IPS-18c (cell line): Measurements from ENCODE around the gene CCNH.

Experiments
- H3K4me3 ChIP-seq: 2 replicates; pipeline ENCODE4 v1.7.0; 2013; ENCODE audit warnings: low read depth, mild to moderate bottlenecking, low read length, moderate library complexity; ENCODE audit not compliant: insufficient read depth
- H3K9me3 ChIP-seq: one replicate; pipeline ENCODE4 v1.6.1; 2013; ENCODE audit warnings: mild to moderate bottlenecking, low read length, moderate library complexity; ENCODE audit not compliant: control insufficient read depth, insufficient read depth

Gene CCNH

DNA sequence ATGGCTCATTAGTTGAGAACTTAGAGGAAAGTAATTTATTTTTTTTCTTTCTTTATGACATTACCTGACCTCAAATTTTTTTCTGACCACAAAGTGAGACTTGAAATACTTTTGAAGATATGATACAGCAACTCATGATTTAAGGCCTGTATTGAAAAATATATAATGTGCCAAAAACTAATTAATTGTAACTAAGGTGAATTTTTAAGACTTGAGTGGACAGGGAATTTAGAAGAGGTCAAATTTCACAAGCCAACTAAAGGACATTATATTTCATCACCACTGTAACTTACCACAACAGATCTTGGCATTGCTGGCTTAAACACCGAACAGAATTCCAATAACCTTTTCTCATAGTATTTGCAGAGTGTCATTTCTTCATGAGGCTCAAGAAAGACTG is 1.8 kb downstream of the CCNH start:
- H3K4me3 ChIP-seq = no peak overlapping the region
- no peaks in the 10 kb centered on the region for H3K9me3 ChIP-seq

DNA sequence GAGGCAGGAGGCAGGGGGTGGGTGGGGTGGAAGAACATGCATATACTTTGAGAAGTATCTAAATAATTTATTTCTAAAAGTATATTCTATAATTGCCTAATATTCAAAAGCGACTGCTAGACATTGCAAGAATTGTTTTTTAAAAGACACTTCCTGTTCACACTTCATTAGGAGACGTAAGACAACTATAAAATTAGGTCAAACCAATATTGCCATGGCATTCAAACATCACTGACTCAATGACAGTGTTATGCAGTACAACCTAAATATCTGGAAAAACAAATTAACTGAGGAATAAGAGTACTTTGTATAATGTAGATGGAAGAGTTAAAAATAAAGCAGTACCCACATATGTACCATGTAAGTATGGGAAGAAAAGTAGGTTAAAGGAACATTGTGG is 4.5 kb downstream of the CCNH start:
- no peak overlapping the region for H3K4me3 ChIP-seq
- H3K9me3 ChIP-seq = no peaks in the 10 kb centered on the region

DNA sequence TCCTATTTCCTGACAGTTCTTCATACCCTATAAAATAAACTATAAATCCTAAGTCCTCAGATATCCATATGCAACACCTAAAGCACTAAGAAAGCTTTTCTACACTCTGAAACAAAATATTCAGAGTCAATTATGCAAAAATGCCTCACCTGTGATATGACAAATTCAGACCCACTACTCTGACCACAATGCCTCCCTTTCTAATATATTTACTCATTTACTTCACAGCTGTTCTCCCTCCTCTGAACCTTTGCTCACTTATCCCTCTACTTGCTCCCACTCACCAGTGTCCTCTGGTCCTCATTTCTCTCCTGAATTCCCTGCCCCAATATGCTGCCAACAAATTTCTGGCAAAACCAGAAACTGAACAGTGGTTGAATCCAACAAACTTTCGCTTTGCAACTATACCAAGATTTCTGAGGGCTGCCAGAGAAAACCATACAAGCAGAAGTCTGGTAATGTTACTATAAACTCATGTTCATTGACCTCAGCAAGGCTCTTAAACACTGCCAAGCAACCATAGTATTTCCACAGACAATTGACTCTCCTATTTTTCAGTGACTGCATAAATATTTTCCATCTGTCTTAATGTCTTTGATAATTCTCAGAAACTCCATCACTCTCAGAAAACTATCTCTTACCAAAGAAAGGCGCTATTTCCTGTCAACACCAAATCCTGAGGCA is 7.1 kb downstream of the CCNH start:
- no peaks in the 10 kb centered on the region for H3K9me3 ChIP-seq
- H3K4me3 ChIP-seq = no peak overlapping the region

DNA sequence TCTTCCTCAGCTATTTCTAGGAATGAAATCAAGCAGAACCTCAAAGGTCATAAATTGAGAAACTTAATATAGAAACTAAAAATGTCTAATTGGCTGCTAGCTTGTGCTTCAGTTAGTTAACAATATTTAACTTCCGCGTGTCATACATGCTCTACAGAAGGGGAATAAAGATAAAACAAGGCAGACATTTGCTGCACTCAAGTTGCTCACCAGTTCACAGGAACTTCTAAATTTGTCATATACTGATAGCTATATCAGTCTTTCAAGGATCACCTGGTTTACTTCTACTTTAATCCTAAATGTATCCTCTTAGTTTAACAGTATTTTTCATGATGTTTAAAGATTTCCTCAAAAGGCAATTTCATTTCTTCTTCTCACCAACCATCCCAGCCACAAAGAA is 8.4 kb downstream of the CCNH start:
- Histone ChIP-seq H3K9me3 (no peaks in the 10 kb centered on the region), H3K4me3 (no peak overlapping the region)

GRCh38 chr5:87403899-87404298 is 8.8 kb downstream of the CCNH start:
- Histone ChIP-seq H3K4me3 (no peak overlapping the region), H3K9me3 (no peaks in the 10 kb centered on the region)

DNA sequence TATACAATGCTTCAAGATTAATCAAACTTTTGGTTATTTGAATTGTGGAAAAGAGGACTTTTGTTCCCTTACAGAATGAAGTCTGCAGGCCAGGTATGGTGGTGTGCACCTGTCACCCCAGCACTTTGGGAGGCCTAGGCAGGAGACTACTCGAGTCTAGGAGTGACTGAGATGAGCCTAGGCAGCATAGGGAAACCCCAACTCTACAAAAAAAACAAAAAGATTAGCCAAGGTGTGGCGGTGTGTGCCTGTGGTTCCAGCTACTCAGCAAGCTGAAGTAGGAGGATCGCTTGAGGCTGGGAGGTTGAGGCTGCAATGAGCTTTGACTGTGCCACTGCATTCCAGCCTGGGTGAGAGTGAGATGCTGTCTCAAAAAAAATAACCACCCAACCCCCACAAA is 9.3 kb downstream of the CCNH start:
- H3K9me3 ChIP-seq = no peaks in the 10 kb centered on the region

DNA sequence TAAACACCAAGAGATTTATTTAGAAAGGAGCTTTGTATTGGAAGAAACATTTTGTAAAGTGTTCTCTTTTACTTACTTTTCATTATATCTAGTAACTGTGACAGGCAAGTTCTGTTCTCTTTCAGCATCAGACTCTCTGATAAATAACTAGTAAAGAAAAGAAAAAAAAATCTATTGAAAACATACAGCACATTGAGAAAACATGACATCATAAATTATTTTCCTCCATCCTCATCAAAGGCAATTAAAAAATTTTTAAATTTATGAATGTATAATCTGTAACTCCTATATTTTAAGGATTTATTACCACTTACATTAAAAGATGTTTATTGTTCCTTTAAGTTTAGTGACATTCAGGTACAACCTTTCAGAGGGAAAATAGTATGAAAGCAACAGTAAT is 11.1 kb downstream of the CCNH start:
- Histone ChIP-seq H3K9me3 (no peaks in the 10 kb centered on the region), H3K4me3 (no peak overlapping the region)

More for the DNA sequence above, 9.3 kb downstream of the CCNH start:
- H3K4me3 ChIP-seq = no peak overlapping the region

DNA sequence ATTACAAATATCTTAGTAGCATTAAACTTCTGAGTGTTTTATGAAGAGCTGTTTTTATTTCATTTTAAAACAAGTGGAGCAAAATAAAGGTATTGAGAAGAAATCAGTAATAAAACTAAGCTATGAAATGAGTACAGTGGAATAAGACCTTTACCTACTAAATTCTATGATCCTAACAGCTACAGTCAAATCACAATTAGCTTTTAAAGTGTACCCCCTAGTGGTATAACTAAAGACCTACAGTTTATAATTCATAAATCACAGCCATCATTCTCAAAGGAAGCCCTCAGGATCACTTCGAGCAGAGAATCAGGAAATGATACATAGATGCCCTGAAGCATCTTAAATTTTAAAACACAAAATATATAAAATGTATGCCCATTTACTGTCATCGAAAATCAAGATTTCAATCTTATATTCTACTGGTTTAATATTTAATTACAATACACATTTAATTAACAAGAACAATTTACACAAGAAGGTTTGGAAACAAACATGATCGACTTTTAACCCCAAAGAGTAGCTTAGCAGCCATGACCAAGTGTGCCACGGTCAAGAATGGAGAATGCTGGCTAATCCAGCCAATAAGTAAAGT is 12.3 kb downstream of the CCNH start:
- Histone ChIP-seq H3K4me3 (no peak overlapping the region), H3K9me3 (no peaks in the 10 kb centered on the region)

DNA sequence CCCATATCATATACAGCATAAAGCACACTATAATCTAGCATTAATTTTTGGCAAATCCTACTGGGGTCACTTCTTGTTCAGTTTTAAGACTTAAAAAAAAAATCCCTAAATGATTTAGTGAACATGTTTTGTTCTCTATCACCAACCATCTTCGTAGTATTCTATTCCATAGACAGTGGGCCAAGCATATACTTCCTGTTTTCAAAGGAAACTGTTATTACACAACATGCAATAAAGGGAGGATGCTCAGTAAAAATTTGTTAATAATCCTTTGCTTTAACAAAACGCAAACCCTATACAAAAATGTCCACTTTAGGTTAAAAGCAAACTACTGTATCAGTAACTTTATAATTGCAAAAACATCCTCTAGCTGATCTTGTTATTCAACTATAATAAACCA is 13.0 kb downstream of the CCNH start:
- H3K4me3 ChIP-seq = no peak overlapping the region
- no peaks in the 10 kb centered on the region for H3K9me3 ChIP-seq

- Histone ChIP-seq H3K9me3 (no peaks in the 10 kb centered on the region), H3K4me3 (no peak overlapping the region)
These were observed 13.6 kb downstream of the CCNH start for GRCh38 chr5:87398981-87399614.

- Histone ChIP-seq H3K4me3 (no peak overlapping the region), H3K9me3 (no peaks in the 10 kb centered on the region)
These were observed 18.1 kb downstream of the CCNH start for GRCh38 chr5:87394411-87395165.

GRCh38 chr5:87393331-87393730 is 19.4 kb downstream of the CCNH start:
- no peak overlapping the region for H3K4me3 ChIP-seq
- H3K9me3 ChIP-seq = no peaks in the 10 kb centered on the region

DNA sequence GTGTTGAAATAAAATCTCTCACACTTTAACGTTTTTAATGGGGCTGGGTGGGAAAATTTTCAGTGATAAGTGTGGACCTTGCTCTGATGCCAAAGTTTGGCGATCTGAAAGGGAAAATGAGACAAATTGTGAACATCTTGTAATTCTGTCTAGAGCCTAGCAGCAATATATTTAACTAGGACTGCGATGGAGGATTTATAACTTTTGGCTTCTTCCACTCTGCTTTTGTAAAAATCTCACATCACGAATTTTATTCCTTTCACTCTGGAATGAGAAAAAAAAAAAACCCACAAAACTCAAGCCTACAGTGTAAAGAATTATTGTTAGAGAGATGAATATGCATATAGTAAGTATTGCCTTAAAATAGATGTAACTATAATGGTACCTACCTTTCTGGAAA is 19.9 kb downstream of the CCNH start:
- Histone ChIP-seq H3K9me3 (no peaks in the 10 kb centered on the region), H3K4me3 (no peak overlapping the region)

DNA sequence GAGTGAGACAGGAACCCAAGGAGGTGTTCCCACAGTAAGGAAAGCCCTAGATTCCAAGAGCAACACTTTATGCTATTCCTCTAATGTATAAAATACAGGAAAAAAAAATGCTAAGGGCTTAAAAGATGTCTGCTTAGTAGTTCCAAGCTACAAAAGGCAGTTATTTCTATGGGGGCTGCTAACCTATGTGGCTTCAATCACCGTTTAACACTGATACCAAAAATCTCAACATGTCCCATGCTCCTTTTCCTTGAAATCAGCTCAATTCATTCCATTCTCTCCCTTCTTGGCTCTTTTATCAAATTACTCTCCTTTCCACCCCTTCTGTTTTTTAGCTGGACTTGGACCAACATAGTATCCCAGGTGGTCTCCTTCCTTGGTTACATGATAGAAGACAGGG is 20.6 kb downstream of the CCNH start:
- no peaks in the 10 kb centered on the region for H3K9me3 ChIP-seq

GRCh38 chr5:87390576-87391199 is 22.0 kb downstream of the CCNH start:
- Histone ChIP-seq H3K4me3 (no peak overlapping the region), H3K9me3 (no peaks in the 10 kb centered on the region)

More for the DNA sequence above, 20.6 kb downstream of the CCNH start:
- no peak overlapping the region for H3K4me3 ChIP-seq

- H3K4me3 ChIP-seq = no peak overlapping the region
- H3K9me3 ChIP-seq = no peaks in the 10 kb centered on the region
These were observed 22.7 kb downstream of the CCNH start for GRCh38 chr5:87390075-87390474.

DNA sequence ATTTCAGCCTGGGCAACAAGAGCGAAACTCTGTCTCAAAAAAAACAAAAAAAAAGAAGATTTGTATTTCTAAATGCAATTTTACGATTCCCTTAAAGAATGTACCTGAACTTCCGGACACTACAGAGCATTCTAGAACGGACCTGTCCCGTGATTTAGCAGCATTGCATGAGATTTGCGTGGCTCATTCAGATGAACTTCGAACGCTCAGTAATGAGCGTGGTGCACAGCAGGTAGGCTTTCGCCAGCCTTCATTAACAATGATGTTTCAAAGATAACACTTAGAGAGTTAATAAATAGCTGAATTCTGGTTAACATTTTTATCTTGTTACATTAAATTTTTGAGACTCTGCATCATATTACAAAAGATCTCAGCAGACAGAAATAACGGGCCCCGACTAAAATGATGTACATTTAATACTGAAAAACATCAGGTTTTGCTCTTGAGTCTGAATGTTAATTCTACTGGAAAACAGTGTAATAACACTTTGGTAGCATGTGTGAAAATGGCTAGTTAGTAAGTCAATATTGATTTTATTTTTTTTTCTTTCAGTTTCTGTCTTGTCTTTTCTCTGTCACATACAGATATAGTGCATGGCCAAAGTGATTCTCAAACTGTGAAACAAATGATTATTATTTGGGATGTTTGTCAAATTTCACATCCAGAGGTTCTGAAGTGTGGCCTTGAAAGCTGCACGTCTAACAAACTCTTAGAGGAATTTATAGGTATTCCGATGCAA is 23.3 kb downstream of the CCNH start:
- no peaks in the 10 kb centered on the region for H3K9me3 ChIP-seq
- no peak overlapping the region for H3K4me3 ChIP-seq
